H1 (cell line): Measurements from ENCODE around the gene PER2. TPM values are rescaled to one million over a fixed set of nuclear protein-coding genes. Genes with fewer than 3 reads are reported as not detected.

Experiments used
- JUN ChIP-seq: IDR thresholded peaks from 2 replicates; pipeline ENCODE4 v1.6.1; 2011; ENCODE audit warnings: low read depth, mild to moderate bottlenecking, improper control_type of control experiment, low read length
- TAF1 ChIP-seq: IDR thresholded peaks from 2 replicates; pipeline ENCODE4 v1.6.1; 2011; ENCODE audit warnings: mild to moderate bottlenecking, low read depth, low read length
- polyA plus RNA-seq, 7 experiments: library from polyadenylated mRNA; depleted of rRNA in 3 of 7; stranded (reverse) in 5 of 7; unstranded in 2 of 7; fragments of >200 nt in 5 of 7; fragments of 200-250 nt in 2 of 7; gene quantifications; 1 replicate in 5 of 7; 2 replicates in 1 of 7; 4 replicates in 1 of 7; pipeline versions ENCODE4 v1.2.1 to v1.2.3, GENCODE V29; 2011 to 2013; ENCODE audit warnings: missing spikeins in 2 of 7, mixed read lengths in 2 of 7
- total RNA-seq: library from RNA; stranded (reverse); fragmentation: NEBNext Ultra II Directional; extraction: Animal tissue kit (Norgen Biotek cat#: 25700); gene quantifications from 2 replicates; pipeline ENCODE4 v1.2.1, GENCODE V29; 2021

Gene PER2
- total and polyA plus RNA-seq, 2 of the 8 experiments (the other 6 are each of a cell fraction or from before 2014, with no cell fraction given), result 0.91 to 5.5 TPM

GRCh38 chr2:238264072-238264460, 24.3 kb downstream of the PER2 start (continued):
- TF ChIP-seq JUN (no peak), TAF1 (no peak)
